B cell (primary cell): ENCODE results near the gene MTF1. TPM values are rescaled to one million over a fixed set of nuclear protein-coding genes. Genes with fewer than 3 reads are reported as not detected.

Source experiments
- ATAC-seq: fragments of 200-7000 bp; cut with Tn5 transposase; one replicate; pipeline ENCODE4 v1.10.0; 2021; ENCODE audit warnings: low read depth, mild to moderate bottlenecking, moderate number of reproducible peaks, moderate library complexity
- CTCF ChIA-PET: fragments of 350-600 bp; sonication (Branson Sonifier 250); formaldehyde crosslinking; loops from one replicate; lab custom pipeline; 2021; ENCODE audit warnings: antibody characterized with exemption, inconsistent platforms; lab: Charles Lee
- POLR2A ChIA-PET: fragments of 350-600 bp; sonication (Branson Sonifier 250); formaldehyde crosslinking; loops from one replicate; lab custom pipeline; 2021; ENCODE audit warnings: antibody characterized with exemption; lab: Charles Lee
- DNase-seq: peaks from one replicate; pipeline ENCODE4 v3.0.0; 2013
- H2AFZ ChIP-seq: 2 replicates; pipeline ENCODE4 v1.6.1; 2012; ENCODE audit warnings: mild to moderate bottlenecking, low read depth, low read length; ENCODE audit not compliant: insufficient read depth, poor library complexity, severe bottlenecking
- H3K27ac ChIP-seq, 2 donors: 1 replicate in 1 of 2; 2 replicates in 1 of 2; pipeline ENCODE4 v1.5.1; 2012 to 2013; ENCODE audit warnings: low read length in 2 of 2, mild to moderate bottlenecking in 2 of 2, moderate library complexity in 1 of 2
- H3K27me3 ChIP-seq, 4 experiments: fragments of 200-600 bp in 1 of 4; sonication (generic) in 1 of 4; replicated peaks in 1 of 4; 1 replicate in 2 of 4; 2 replicates in 2 of 4; pipeline versions ENCODE4 v1.6.1 to v1.7.0; 2013 to 2016; ENCODE audit warnings: low read length in 3 of 4, mild to moderate bottlenecking in 2 of 4, mixed read lengths in 1 of 4, moderate library complexity in 1 of 4; ENCODE audit not compliant: insufficient read depth in 4 of 4, control insufficient read depth in 3 of 4; ENCODE audit errors: control extremely low read depth in 1 of 4
- H3K36me3 ChIP-seq, 2 experiments: replicated peaks in 1 of 2; 1 replicate in 1 of 2; 2 replicates in 1 of 2; pipeline versions ENCODE4 v1.6.1 to v1.7.1; 2013; ENCODE audit warnings: low read length in 1 of 2; ENCODE audit not compliant: insufficient read depth in 2 of 2, control insufficient read depth in 1 of 2; ENCODE audit errors: control extremely low read depth in 1 of 2, extremely low read depth in 1 of 2
- H3K4me1 ChIP-seq, 2 donors: fragments of 200-600 bp in 1 of 2; sonication (generic) in 1 of 2; 1 replicate in 1 of 2; 2 replicates in 1 of 2; pipeline versions ENCODE4 v1.5.1 to v1.6.1; 2013 to 2017; ENCODE audit warnings: low read length in 2 of 2; ENCODE audit not compliant: control insufficient read depth in 2 of 2, insufficient read depth in 2 of 2
- H3K4me2 ChIP-seq: replicated peaks from 2 replicates; pipeline ENCODE3; 2012; ENCODE audit warnings: mild to moderate bottlenecking, low read depth, low read length; ENCODE audit not compliant: poor library complexity, severe bottlenecking
- H3K4me3 ChIP-seq, 5 experiments: fragments of 200-600 bp in 1 of 5; sonication (generic) in 1 of 5; 1 replicate in 3 of 5; 2 replicates in 2 of 5; pipeline versions ENCODE4 v1.5.1 to v1.7.0; 2011 to 2016; ENCODE audit warnings: low read length in 4 of 5, mild to moderate bottlenecking in 4 of 5, low read depth in 2 of 5, control low read depth in 1 of 5, moderate library complexity in 1 of 5; ENCODE audit not compliant: insufficient read depth in 1 of 5; ENCODE audit errors: control extremely low read depth in 1 of 5, extremely low read depth in 1 of 5
- H3K79me2 ChIP-seq: fragments of 200-600 bp; sonication (generic); one replicate; pipeline ENCODE4 v1.6.0; 2016; ENCODE audit warnings: low read length; ENCODE audit not compliant: control insufficient read depth, insufficient read depth
- H3K9ac ChIP-seq: fragments of 200-600 bp; sonication (generic); 2 replicates; pipeline ENCODE4 v1.6.1; 2017; ENCODE audit warnings: mild to moderate bottlenecking, low read length, moderate library complexity
- H3K9me3 ChIP-seq, 3 donors: one replicate each; pipeline versions ENCODE4 v1.6.1 to v1.7.1; 2013; ENCODE audit warnings: low read length in 2 of 3; ENCODE audit not compliant: control insufficient read depth in 2 of 3, insufficient read depth in 1 of 3; ENCODE audit errors: control extremely low read depth in 1 of 3
- H4K20me1 ChIP-seq: 2 replicates; pipeline ENCODE4 v1.6.0; 2012; ENCODE audit warnings: mild to moderate bottlenecking, low read length; ENCODE audit not compliant: insufficient read depth, control insufficient read depth, poor library complexity, severe bottlenecking
- H3K27ac Mint-ChIP-seq: one replicate; pipeline ENCODE4 v1.8.0; 2021; ENCODE audit warnings: mixed read lengths
- H3K27me3 Mint-ChIP-seq: one replicate; pipeline ENCODE4 v1.8.0; 2021; ENCODE audit warnings: mixed read lengths
- H3K4me1 Mint-ChIP-seq: one replicate; pipeline ENCODE4 v1.8.0; 2021; ENCODE audit warnings: mixed read lengths
- H3K4me3 Mint-ChIP-seq: one replicate; pipeline ENCODE4 v1.8.0; 2021; ENCODE audit warnings: mixed read lengths
- H3K9me3 Mint-ChIP-seq: one replicate; pipeline ENCODE4 v1.8.0; 2022; ENCODE audit warnings: mixed read lengths; ENCODE audit not compliant: insufficient read depth
- EZH2 ChIP-seq: IDR thresholded peaks from 2 replicates; pipeline ENCODE4 v1.6.1; 2012; ENCODE audit warnings: borderline replicate concordance, low read depth, mild to moderate bottlenecking, moderate library complexity, low read length; ENCODE audit not compliant: insufficient read depth, poor library complexity, severe bottlenecking
- WGBS: methylation state at CpG from one replicate; pipeline ENCODE4 v1.1.5; 2013; ENCODE audit warnings: missing lambda C conversion rate; ENCODE audit not compliant: insufficient coverage; 5-methylcytosine and 5-hydroxymethylcytosine counted together
- intact Hi-C: fragments of 100-400 bp; cut with micrococcal nuclease; formaldehyde crosslinking; loops from one replicate; pipeline ENCODE4 v1.10.0; 2022
- polyA plus RNA-seq: library from polyadenylated mRNA; depleted of rRNA; stranded (reverse); fragments of >200 nt; gene quantifications from 2 replicates; pipeline ENCODE4 v1.2.3, GENCODE V29; 2012
- total RNA-seq, 2 donors: library from RNA; stranded (reverse); fragments of 120-200 nt in 1 of 2; gene quantifications; 1 replicate in 1 of 2; 2 replicates in 1 of 2; pipeline versions ENCODE4 v1.2.3 to v1.2.4, GENCODE V29; 2013 to 2022
- TF ChIP-seq, protein P1 (sequence below): fragments of 200-600 bp; IDR thresholded peaks from one replicate; pipeline ENCODE4 v1.8.0; 2022; ENCODE audit warnings: antibody characterized with exemption, mild to moderate bottlenecking

The MTF1 gene
- total and polyA plus RNA-seq, 2 donors (not counting 1 experiment from before 2014, with no cell fraction given), result 6.2 to 36.7 TPM

DNA sequence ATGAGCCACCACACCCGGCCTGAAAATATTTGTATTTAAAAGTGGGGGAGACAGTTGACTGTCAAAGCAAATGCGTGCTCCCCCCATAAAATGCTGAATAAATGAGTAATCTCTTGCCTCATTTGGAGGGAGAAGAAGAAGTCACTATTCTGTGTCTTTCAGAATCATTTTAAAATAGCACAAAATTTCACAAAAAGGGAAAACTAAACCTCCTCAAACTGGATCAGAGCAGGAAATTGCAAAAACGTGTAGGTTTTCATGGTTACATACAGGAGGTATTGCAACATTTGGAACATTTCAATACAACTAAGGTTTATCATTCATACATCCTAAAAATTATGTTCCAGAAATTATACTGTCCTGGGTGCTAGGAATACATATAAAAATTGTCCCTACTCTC is 13.6 kb downstream of the MTF1 start:
- Histone ChIP-seq H4K20me1 (peaks cover 15% of the 10 kb centered on the region), H3K4me3 (no peak overlapping the region), H3K9me3 (no peaks in the 10 kb centered on the region), H3K9ac (no peak overlapping the region), H3K27me3 (no peaks in the 10 kb centered on the region), H3K36me3 (peaks cover 1 to 18% of the 10 kb centered on the region in 2 experiments), H3K79me2 (peaks cover 99% of the 10 kb centered on the region), H3K4me1 (peaks cover 18 to 19% of the 10 kb centered on the region in 2 donors), H2AFZ (no peak overlapping the region), H3K27ac (peak overlapping the region; percentile 21 to 76), H3K4me2 (peak overlapping the region; percentile 70)
- POLR2A ChIA-PET, result no interaction called here
- peak overlapping the region; percentile 17 for H3K27ac Mint-ChIP-seq
- CTCF ChIA-PET, result interaction anchor here (0.6 to 3.0 kb wide), 2 partner anchors 14 to 16 kb away, joined by 4 to 23 read pairs; partner anchors contain the start of gene MTF1
- no peak overlapping the region for H3K4me3 Mint-ChIP-seq
- no CpG with 5 or more reads among the region's 3 CpGs for WGBS
- intact Hi-C loops, result no loop called here
- H3K4me1 Mint-ChIP-seq, result peaks cover 36% of the 10 kb centered on the region
- H3K27me3 Mint-ChIP-seq, result no peaks in the 10 kb centered on the region
- no peak for TF ChIP-seq EZH2
- TF ChIP-seq, protein P1, sequence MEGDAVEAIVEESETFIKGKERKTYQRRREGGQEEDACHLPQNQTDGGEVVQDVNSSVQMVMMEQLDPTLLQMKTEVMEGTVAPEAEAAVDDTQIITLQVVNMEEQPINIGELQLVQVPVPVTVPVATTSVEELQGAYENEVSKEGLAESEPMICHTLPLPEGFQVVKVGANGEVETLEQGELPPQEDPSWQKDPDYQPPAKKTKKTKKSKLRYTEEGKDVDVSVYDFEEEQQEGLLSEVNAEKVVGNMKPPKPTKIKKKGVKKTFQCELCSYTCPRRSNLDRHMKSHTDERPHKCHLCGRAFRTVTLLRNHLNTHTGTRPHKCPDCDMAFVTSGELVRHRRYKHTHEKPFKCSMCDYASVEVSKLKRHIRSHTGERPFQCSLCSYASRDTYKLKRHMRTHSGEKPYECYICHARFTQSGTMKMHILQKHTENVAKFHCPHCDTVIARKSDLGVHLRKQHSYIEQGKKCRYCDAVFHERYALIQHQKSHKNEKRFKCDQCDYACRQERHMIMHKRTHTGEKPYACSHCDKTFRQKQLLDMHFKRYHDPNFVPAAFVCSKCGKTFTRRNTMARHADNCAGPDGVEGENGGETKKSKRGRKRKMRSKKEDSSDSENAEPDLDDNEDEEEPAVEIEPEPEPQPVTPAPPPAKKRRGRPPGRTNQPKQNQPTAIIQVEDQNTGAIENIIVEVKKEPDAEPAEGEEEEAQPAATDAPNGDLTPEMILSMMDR, result no peak
- H3K9me3 Mint-ChIP-seq, result no peaks in the 10 kb centered on the region
- ATAC-seq (no peak), DNase-seq (no peak)

DNA sequence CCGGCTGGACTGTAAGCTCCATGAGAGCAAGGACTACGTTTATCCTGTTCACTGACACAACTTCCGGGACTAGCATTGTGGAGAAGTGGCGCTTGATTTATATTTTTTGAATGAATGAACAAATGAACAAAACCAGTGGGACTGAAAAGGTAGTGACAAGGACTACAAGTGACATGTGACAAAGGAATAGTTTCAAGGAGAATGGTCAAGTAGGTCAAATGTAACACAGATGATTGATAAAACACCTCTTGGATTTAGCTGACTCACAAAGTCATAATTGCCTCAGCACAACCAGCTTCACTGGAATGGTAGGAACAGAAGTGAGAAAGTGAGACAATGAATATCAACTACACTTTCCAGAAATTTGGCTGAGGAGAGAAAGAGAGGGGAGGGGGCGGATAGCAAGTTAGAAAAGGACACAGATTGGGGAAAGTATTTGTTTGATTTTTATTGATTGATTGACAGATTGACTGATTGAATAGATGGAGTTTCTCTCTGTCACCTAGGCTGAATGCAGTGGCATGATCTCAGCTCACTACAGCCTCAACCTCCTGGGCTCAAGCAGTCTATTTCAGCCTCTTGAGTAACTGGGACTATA is 14.2 kb downstream of the MTF1 start:
- Histone ChIP-seq H3K9ac (no peak overlapping the region), H3K79me2 (peaks cover 95% of the 10 kb centered on the region), H2AFZ (no peak overlapping the region), H3K27me3 (no peaks in the 10 kb centered on the region), H3K36me3 (peaks cover 1 to 21% of the 10 kb centered on the region in 2 experiments), H3K4me3 (no peak overlapping the region), H4K20me1 (peaks cover 15% of the 10 kb centered on the region), H3K4me1 (peaks cover 13 to 15% of the 10 kb centered on the region in 2 donors), H3K27ac (peak overlapping the region in 1 of 2 donors; percentile 76), H3K4me2 (no peak overlapping the region), H3K9me3 (no peaks in the 10 kb centered on the region)
- ATAC-seq, result no peak
- intact Hi-C loops, result no loop called here
- peak overlapping the region; percentile 41 for H3K4me3 Mint-ChIP-seq
- 95% methylated on average over 5 of the region's 5 CpGs for WGBS
- POLR2A ChIA-PET, result no interaction called here
- H3K27ac Mint-ChIP-seq, result peak overlapping the region; percentile 38
- DNase-seq, result no peak
- H3K27me3 Mint-ChIP-seq, result no peaks in the 10 kb centered on the region
- no peaks in the 10 kb centered on the region for H3K9me3 Mint-ChIP-seq
- H3K4me1 Mint-ChIP-seq, result peaks cover 36% of the 10 kb centered on the region
- CTCF ChIA-PET, result no interaction called here
- TF ChIP-seq EZH2, result no peak
- TF ChIP-seq, protein P1, result no peak
